Activated B cell treated with CpG ODN at 0.5 μM for 24 hours (primary cell): ENCODE measurements around the gene ATPAF2. TPM values are rescaled to one million over a fixed set of nuclear protein-coding genes. Genes with fewer than 3 reads are reported as not detected.

Experiments used
- ATAC-seq: fragments of 200-7000 bp; cut with Tn5 transposase; one replicate; pipeline ENCODE4 v1.10.0; 2021; ENCODE audit warnings: low read depth, mild to moderate bottlenecking, moderate library complexity
- CTCF ChIA-PET: fragments of 350-600 bp; sonication (Branson Sonifier 250); formaldehyde crosslinking; loops from one replicate; lab custom pipeline; 2021; ENCODE audit warnings: antibody characterized with exemption; lab: Charles Lee
- POLR2A ChIA-PET: fragments of 350-600 bp; sonication (Branson Sonifier 250); formaldehyde crosslinking; loops from one replicate; lab custom pipeline; 2021; ENCODE audit warnings: antibody characterized with exemption; lab: Charles Lee
- DNase-seq: peaks from one replicate; pipeline ENCODE4 v3.0.0; 2022
- H3K27ac Mint-ChIP-seq: one replicate; pipeline ENCODE4 v1.8.0; 2020; ENCODE audit warnings: mixed read lengths
- H3K27me3 Mint-ChIP-seq: one replicate; pipeline ENCODE4 v1.8.0; 2021; ENCODE audit warnings: mixed read lengths
- H3K36me3 Mint-ChIP-seq: one replicate; pipeline ENCODE4 v1.8.0; 2021; ENCODE audit warnings: low read depth, mixed read lengths
- H3K4me1 Mint-ChIP-seq: one replicate; pipeline ENCODE4 v1.8.0; 2021; ENCODE audit warnings: mixed read lengths
- H3K4me3 Mint-ChIP-seq: one replicate; pipeline ENCODE4 v1.8.0; 2020; ENCODE audit warnings: mild to moderate bottlenecking, mixed read lengths
- H3K9me3 Mint-ChIP-seq: one replicate; pipeline ENCODE4 v1.8.0; 2020; ENCODE audit warnings: mixed read lengths
- intact Hi-C: fragments of 100-400 bp; cut with micrococcal nuclease; formaldehyde crosslinking; loops from one replicate; pipeline ENCODE4 v1.15.1; 2024
- total RNA-seq: library from RNA; stranded (reverse); gene quantifications from 2 replicates; pipeline ENCODE4 v1.2.3, GENCODE V29; 2022
- TF ChIP-seq, protein P1 (sequence below): fragments of 200-600 bp; IDR thresholded peaks from one replicate; pipeline ENCODE4 v1.8.0; 2022; ENCODE audit warnings: antibody characterized with exemption, mild to moderate bottlenecking

ATPAF2 gene
- 60.7 and 69.1 TPM in 2 replicates for total RNA-seq

- peak within 1 kb of the TSS; percentile 94 for H3K4me3 Mint-ChIP-seq
- CTCF ChIA-PET, result interaction anchor here (1.0 to 1.1 kb wide), 2 partner anchors 289 to 359 kb away, joined by 3 to 4 read pairs; no protein-coding TSS in a partner anchor
- TF ChIP-seq, protein P1, sequence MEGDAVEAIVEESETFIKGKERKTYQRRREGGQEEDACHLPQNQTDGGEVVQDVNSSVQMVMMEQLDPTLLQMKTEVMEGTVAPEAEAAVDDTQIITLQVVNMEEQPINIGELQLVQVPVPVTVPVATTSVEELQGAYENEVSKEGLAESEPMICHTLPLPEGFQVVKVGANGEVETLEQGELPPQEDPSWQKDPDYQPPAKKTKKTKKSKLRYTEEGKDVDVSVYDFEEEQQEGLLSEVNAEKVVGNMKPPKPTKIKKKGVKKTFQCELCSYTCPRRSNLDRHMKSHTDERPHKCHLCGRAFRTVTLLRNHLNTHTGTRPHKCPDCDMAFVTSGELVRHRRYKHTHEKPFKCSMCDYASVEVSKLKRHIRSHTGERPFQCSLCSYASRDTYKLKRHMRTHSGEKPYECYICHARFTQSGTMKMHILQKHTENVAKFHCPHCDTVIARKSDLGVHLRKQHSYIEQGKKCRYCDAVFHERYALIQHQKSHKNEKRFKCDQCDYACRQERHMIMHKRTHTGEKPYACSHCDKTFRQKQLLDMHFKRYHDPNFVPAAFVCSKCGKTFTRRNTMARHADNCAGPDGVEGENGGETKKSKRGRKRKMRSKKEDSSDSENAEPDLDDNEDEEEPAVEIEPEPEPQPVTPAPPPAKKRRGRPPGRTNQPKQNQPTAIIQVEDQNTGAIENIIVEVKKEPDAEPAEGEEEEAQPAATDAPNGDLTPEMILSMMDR, result no peak
- H3K36me3 Mint-ChIP-seq, result peaks cover 14% of the 10 kb centered on the region
- peaks cover 54% of the 10 kb centered on the region for H3K4me1 Mint-ChIP-seq
- no peaks in the 10 kb centered on the region for H3K9me3 Mint-ChIP-seq
- intact Hi-C loops, result loop anchor here (1.0 to 10.0 kb wide), 11 partner anchors 48 to 734 kb away; partner anchors contain the start of genes ALKBH5, DRC3, DRG2 and NT5M
- DNase-seq (peak; percentile 99), ATAC-seq (peak; percentile 87)
- no peaks in the 10 kb centered on the region for H3K27me3 Mint-ChIP-seq
- POLR2A ChIA-PET, result interaction anchor here (0.9 to 1.7 kb wide), 2 partner anchors 66 to 313 kb away, joined by 3 to 7 read pairs; partner anchors contain the start of genes DRC3 and TOM1L2
- peak within 1 kb of the TSS; percentile 92 for H3K27ac Mint-ChIP-seq
Observed at GRCh38 chr17:18038861-18039534, at the start of gene ATPAF2, which contains the start of gene GID4. ATPAF2 (minus strand) TSS chr17:18039168; CDS start chr17:18039013, 155 bp downstream. GID4 (plus strand) TSS chr17:18039408; CDS start chr17:18039465, 57 bp downstream.

GRCh38 chr17:18087610-18088491 lies 48.9 kb upstream of the ATPAF2 start, which contains the start of gene DRG2:
DRG2 (plus strand) TSS chr17:18087948; CDS start chr17:18088024, 76 bp downstream.
- Mint-ChIP-seq H3K36me3 (peaks cover 29% of the 10 kb centered on the region), H3K9me3 (no peaks in the 10 kb centered on the region), H3K4me3 (peak within 1 kb of the TSS; percentile 99), H3K27ac (peak within 1 kb of the TSS; percentile 95), H3K27me3 (no peaks in the 10 kb centered on the region), H3K4me1 (peaks cover 26% of the 10 kb centered on the region)
- TF ChIP-seq, protein P1, result no peak
- DNase-seq (peak; percentile 93), ATAC-seq (peak; percentile 95)
- intact Hi-C loops, result loop anchor here (1.0 to 5.0 kb wide), 7 partner anchors 14 to 497 kb away; partner anchors contain the start of genes ALKBH5, ATPAF2, DRC3 and GID4
- ChIA-PET POLR2A (interaction anchor here (0.6 to 1.0 kb wide), 4 partner anchors 14 to 95 kb away, joined by 3 to 9 read pairs (median 4); partner anchors contain the start of gene ALKBH5), CTCF (no interaction called here)

- intact Hi-C loops, result no loop called here
- no peak overlapping the region for H3K4me3 Mint-ChIP-seq
- no peak overlapping the region for H3K27ac Mint-ChIP-seq
- TF ChIP-seq, protein P1, result no peak
- ATAC-seq, result no peak
- peaks cover 20% of the 10 kb centered on the region for H3K4me1 Mint-ChIP-seq
- H3K36me3 Mint-ChIP-seq, result peaks cover 6% of the 10 kb centered on the region
- no peak for DNase-seq
- ChIA-PET CTCF (no interaction called here), POLR2A (interaction anchor here (0.6 kb wide), 1 partner anchor 99 kb away, joined by 3 read pairs; no protein-coding TSS in a partner anchor)
- H3K9me3 Mint-ChIP-seq, result no peaks in the 10 kb centered on the region
- H3K27me3 Mint-ChIP-seq, result peaks cover 9% of the 10 kb centered on the region
Observed at GRCh38 chr17:18084256-18084655, 45.3 kb upstream of the ATPAF2 start.

- ATAC-seq (no peak), DNase-seq (no peak)
- H3K27me3 Mint-ChIP-seq, result peaks cover 18% of the 10 kb centered on the region
- H3K27ac Mint-ChIP-seq, result no peak overlapping the region
- TF ChIP-seq, protein P1, result no peak
- no peaks in the 10 kb centered on the region for H3K36me3 Mint-ChIP-seq
- intact Hi-C loops, result no loop called here
- ChIA-PET POLR2A (interaction anchor here (0.6 kb wide), 1 partner anchor 99 kb away, joined by 5 read pairs; no protein-coding TSS in a partner anchor), CTCF (no interaction called here)
- no peaks in the 10 kb centered on the region for H3K9me3 Mint-ChIP-seq
- no peaks in the 10 kb centered on the region for H3K4me1 Mint-ChIP-seq
- no peak overlapping the region for H3K4me3 Mint-ChIP-seq
Observed at GRCh38 chr17:18079543-18079942, 40.6 kb upstream of the ATPAF2 start.
